Endothelial cell of umbilical vein (primary cell): ENCODE results near the gene WRNIP1. TPM values are rescaled to one million over a fixed set of nuclear protein-coding genes. Genes with fewer than 3 reads are reported as not detected.
A peak's percentile ranks its signal among the peaks of the same experiment; 100 is the strongest.

Experiments
- BruUV-seq: library from RNA; stranded (reverse); fragments of 400-500 nt; replicated peaks from 2 replicates; lab custom pipeline; 2021; lab: Mats Ljungman, UMichigan
- CTCF ChIA-PET: fragments of 300-600, 350-600 bp; sonication (Branson Sonifier 250); formaldehyde crosslinking; loops from one replicate; lab custom pipeline; 2021; ENCODE audit warnings: antibody characterized with exemption, inconsistent platforms; lab: Charles Lee
- POLR2A ChIA-PET: fragments of 300-600, 350-600 bp; sonication (Branson Sonifier 250); formaldehyde crosslinking; loops from one replicate; lab custom pipeline; 2021; ENCODE audit warnings: antibody characterized with exemption, inconsistent platforms; lab: Charles Lee
- DNase-seq: peaks from one replicate; pipeline ENCODE4 v3.0.0-alpha.2; 2011; ENCODE audit warnings: low read depth, low spot score
- FAIRE-seq: peaks from 2 replicates; lab custom pipeline; 2011; peaks lifted over from hg19 to GRCh38; lab: Jason Lieb, UNC
- H2AFZ ChIP-seq: 2 replicates; pipeline ENCODE4 v1.6.0; 2012; ENCODE audit warnings: low read depth, low read length, control low read depth, inconsistent platforms
- H3K27ac ChIP-seq: 2 replicates; pipeline ENCODE4 v1.5.1; 2011; ENCODE audit warnings: low read depth, mild to moderate bottlenecking, control low read depth, low read length, moderate library complexity; ENCODE audit not compliant: insufficient read depth
- H3K27me3 ChIP-seq, 2 experiments: 2 replicates each; pipeline versions ENCODE4 v1.6.0 to v1.6.1; 2011; ENCODE audit warnings: low read length in 2 of 2, mixed read lengths in 1 of 2; ENCODE audit not compliant: control insufficient read depth in 2 of 2, insufficient read depth in 2 of 2
- H3K36me3 ChIP-seq, 2 experiments: 2 replicates in 1 of 2; 3 replicates in 1 of 2; pipeline ENCODE4 v1.5.1; 2011; ENCODE audit warnings: low read length in 2 of 2, mild to moderate bottlenecking in 1 of 2, moderate library complexity in 1 of 2; ENCODE audit not compliant: control insufficient read depth in 2 of 2, insufficient read depth in 2 of 2; ENCODE audit errors: extremely low read depth in 1 of 2
- H3K4me1 ChIP-seq: 3 replicates; pipeline ENCODE4 v1.5.1; 2011; ENCODE audit warnings: mild to moderate bottlenecking, low read length; ENCODE audit not compliant: control insufficient read depth, insufficient read depth; ENCODE audit errors: extremely low read depth
- H3K4me2 ChIP-seq: 2 replicates; pipeline ENCODE4 v1.6.1; 2011; ENCODE audit warnings: low read length, control low read depth, mixed read lengths; ENCODE audit not compliant: insufficient read depth
- H3K4me3 ChIP-seq, 3 experiments: fragments of 200-600 bp in 1 of 3; sonication (generic), shearing (Covaris generic) in 1 of 3; replicated peaks in 1 of 3; 2 replicates each; pipeline ENCODE4 v1.5.1; 2011 to 2016; ENCODE audit warnings: control low read depth in 3 of 3, low read length in 3 of 3, mild to moderate bottlenecking in 2 of 3, inconsistent platforms in 1 of 3, low read depth in 1 of 3, moderate library complexity in 1 of 3; ENCODE audit not compliant: insufficient read depth in 1 of 3
- H3K79me2 ChIP-seq: 2 replicates; pipeline ENCODE4 v1.6.0; 2012; ENCODE audit warnings: low read length, inconsistent platforms; ENCODE audit not compliant: control insufficient read depth, insufficient read depth
- H3K9ac ChIP-seq: replicated peaks from 2 replicates; pipeline ENCODE3; 2011; ENCODE audit warnings: low read length, control low read depth; ENCODE audit not compliant: insufficient read depth; ENCODE audit errors: extremely low read depth
- H3K9me1 ChIP-seq: replicated peaks from 3 replicates; pipeline ENCODE4 v1.6.0; 2011; ENCODE audit warnings: mild to moderate bottlenecking, low read length; ENCODE audit not compliant: control insufficient read depth, insufficient read depth; ENCODE audit errors: extremely low read depth
- H3K9me3 ChIP-seq: replicated peaks from 2 replicates; pipeline ENCODE4 v1.5.1; 2012; ENCODE audit warnings: low read length, inconsistent platforms; ENCODE audit not compliant: control insufficient read depth, insufficient read depth
- H4K20me1 ChIP-seq: replicated peaks from 2 replicates; pipeline ENCODE3; 2011; ENCODE audit warnings: mild to moderate bottlenecking, low read length; ENCODE audit not compliant: control insufficient read depth, insufficient read depth; ENCODE audit errors: extremely low read depth
- EZH2 ChIP-seq: IDR thresholded peaks from 2 replicates; pipeline ENCODE4 v1.6.1; 2012; ENCODE audit warnings: borderline replicate concordance, low read depth, mild to moderate bottlenecking, moderate library complexity, low read length, inconsistent platforms; ENCODE audit not compliant: severe bottlenecking
- GATA2 ChIP-seq: IDR thresholded peaks from 2 replicates; pipeline ENCODE4 v1.7.0; 2011; ENCODE audit warnings: low read depth, mild to moderate bottlenecking, moderate library complexity, mixed read lengths, low read length; ENCODE audit not compliant: insufficient read length, insufficient read depth
- JUN ChIP-seq: IDR thresholded peaks from 2 replicates; pipeline ENCODE4 v1.6.1; 2011; ENCODE audit warnings: borderline replicate concordance, low read depth; ENCODE audit not compliant: insufficient read length, insufficient read depth
- MYC ChIP-seq: IDR thresholded peaks from one replicate; pipeline ENCODE4 v1.6.1; 2011; ENCODE audit warnings: mild to moderate bottlenecking, low read depth, low read length
- POLR2A ChIP-seq: IDR thresholded peaks from 2 replicates; pipeline ENCODE4 v1.6.1; 2012; ENCODE audit warnings: low read depth, mild to moderate bottlenecking, control low read depth, low read length
- POLR2AphosphoS5 ChIP-seq: IDR thresholded peaks from 2 replicates; pipeline ENCODE4 v1.6.1; 2012; ENCODE audit warnings: low read depth, mild to moderate bottlenecking, control low read depth, low read length, moderate library complexity; ENCODE audit not compliant: insufficient read depth
- dilution Hi-C: fragments of 300-500 bp; cut with MboI; formaldehyde crosslinking; loops from one replicate; pipeline ENCODE4 v1.15.0; 2019; ENCODE audit warnings: low sequenced_read_pairs; ENCODE audit not compliant: extremely low pct_ligation_motif_present
- intact Hi-C: fragments of 100-400 bp; cut with micrococcal nuclease; formaldehyde crosslinking; loops from one replicate; pipeline ENCODE4 v1.10.0; 2022
- polyA plus RNA-seq, 4 experiments: library from polyadenylated mRNA; depleted of rRNA in 3 of 4; stranded (reverse) in 3 of 4; unstranded in 1 of 4; fragments of >200 nt; gene quantifications; 2 replicates each; pipeline versions ENCODE4 v1.2.1 to v1.2.3, GENCODE V29; 2011 to 2012; ENCODE audit warnings: missing spikeins in 1 of 4
- total RNA-seq: library from RNA; stranded (reverse); gene quantifications from 2 replicates; pipeline ENCODE4 v1.2.3, GENCODE V29; 2021
- TF ChIP-seq, protein P1 (sequence below), 2 donors: IDR thresholded peaks; 1 replicate in 1 of 2; 2 replicates in 1 of 2; pipeline ENCODE4 v1.5.1; 2011; ENCODE audit warnings: low read length in 2 of 2, mild to moderate bottlenecking in 2 of 2, moderate library complexity in 2 of 2, control low read depth in 1 of 2, inconsistent platforms in 1 of 2, low read depth in 1 of 2; ENCODE audit not compliant: insufficient read depth in 1 of 2; ENCODE audit errors: extremely low read depth in 1 of 2
- TF ChIP-seq, protein P2 (sequence below): IDR thresholded peaks from 2 replicates; pipeline ENCODE4 v1.6.1; 2011; ENCODE audit not compliant: insufficient read depth, insufficient read length

The WRNIP1 gene
- total and polyA plus RNA-seq, 2 donors (not counting 3 experiments of a cell fraction or from before 2014, with no cell fraction given) = 50.1 to 68.9 TPM

DNA sequence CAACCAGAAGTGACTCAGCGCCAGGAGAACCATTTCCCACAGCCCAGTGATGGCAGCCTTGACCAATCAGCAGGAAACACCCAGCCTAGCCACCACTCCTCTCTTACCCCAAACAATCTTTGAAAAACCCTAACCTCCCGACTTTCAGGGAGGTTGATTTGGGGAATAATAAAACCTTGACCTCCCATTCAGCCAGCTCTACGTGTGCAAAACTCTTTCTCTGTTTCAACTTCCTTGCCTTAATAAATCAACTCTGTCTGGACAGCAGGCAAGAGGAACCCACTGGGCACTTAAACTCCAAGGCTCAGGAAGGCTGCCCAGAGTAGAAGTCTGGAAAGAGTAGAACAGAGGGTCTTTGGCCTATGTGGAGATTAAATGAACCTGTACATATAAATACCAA, 41.5 kb downstream of the WRNIP1 start:
- Histone ChIP-seq H3K27me3 (no peaks in the 10 kb centered on the region), H4K20me1 (no peaks in the 10 kb centered on the region), H3K79me2 (no peaks in the 10 kb centered on the region), H3K36me3 (no peaks in the 10 kb centered on the region), H2AFZ (no peak overlapping the region), H3K4me1 (peaks cover 33% of the 10 kb centered on the region), H3K27ac (peak overlapping the region; percentile 7), H3K4me3 (no peak overlapping the region), H3K9me3 (no peaks in the 10 kb centered on the region), H3K9me1 (no peaks in the 10 kb centered on the region), H3K9ac (no peak overlapping the region), H3K4me2 (no peak overlapping the region)
- no peak for TF ChIP-seq POLR2AphosphoS5
- TF ChIP-seq, protein P1, sequence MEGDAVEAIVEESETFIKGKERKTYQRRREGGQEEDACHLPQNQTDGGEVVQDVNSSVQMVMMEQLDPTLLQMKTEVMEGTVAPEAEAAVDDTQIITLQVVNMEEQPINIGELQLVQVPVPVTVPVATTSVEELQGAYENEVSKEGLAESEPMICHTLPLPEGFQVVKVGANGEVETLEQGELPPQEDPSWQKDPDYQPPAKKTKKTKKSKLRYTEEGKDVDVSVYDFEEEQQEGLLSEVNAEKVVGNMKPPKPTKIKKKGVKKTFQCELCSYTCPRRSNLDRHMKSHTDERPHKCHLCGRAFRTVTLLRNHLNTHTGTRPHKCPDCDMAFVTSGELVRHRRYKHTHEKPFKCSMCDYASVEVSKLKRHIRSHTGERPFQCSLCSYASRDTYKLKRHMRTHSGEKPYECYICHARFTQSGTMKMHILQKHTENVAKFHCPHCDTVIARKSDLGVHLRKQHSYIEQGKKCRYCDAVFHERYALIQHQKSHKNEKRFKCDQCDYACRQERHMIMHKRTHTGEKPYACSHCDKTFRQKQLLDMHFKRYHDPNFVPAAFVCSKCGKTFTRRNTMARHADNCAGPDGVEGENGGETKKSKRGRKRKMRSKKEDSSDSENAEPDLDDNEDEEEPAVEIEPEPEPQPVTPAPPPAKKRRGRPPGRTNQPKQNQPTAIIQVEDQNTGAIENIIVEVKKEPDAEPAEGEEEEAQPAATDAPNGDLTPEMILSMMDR (IDR thresholded peaks at IDR 0.05; ENCODE audit: extremely low read depth in 1 of 2, insufficient read depth in 1 of 2, low read depth in 1 of 2, low read length in 2 of 2) = no peak
- DNase-seq (peak; percentile 68), FAIRE-seq (peak; percentile 47)
- BruUV-seq = no TSS peak
- dilution Hi-C loops = no loop called here
- intact Hi-C loops = loop anchor here (1.0 kb wide), 1 partner anchor 12 kb away; no protein-coding TSS in a partner anchor
- POLR2A ChIA-PET = no interaction called here
- CTCF ChIA-PET = interaction anchor here (1.5 to 2.2 kb wide), 2 partner anchors 11 to 15 kb away, joined by 4 to 11 read pairs; no protein-coding TSS in a partner anchor

DNA sequence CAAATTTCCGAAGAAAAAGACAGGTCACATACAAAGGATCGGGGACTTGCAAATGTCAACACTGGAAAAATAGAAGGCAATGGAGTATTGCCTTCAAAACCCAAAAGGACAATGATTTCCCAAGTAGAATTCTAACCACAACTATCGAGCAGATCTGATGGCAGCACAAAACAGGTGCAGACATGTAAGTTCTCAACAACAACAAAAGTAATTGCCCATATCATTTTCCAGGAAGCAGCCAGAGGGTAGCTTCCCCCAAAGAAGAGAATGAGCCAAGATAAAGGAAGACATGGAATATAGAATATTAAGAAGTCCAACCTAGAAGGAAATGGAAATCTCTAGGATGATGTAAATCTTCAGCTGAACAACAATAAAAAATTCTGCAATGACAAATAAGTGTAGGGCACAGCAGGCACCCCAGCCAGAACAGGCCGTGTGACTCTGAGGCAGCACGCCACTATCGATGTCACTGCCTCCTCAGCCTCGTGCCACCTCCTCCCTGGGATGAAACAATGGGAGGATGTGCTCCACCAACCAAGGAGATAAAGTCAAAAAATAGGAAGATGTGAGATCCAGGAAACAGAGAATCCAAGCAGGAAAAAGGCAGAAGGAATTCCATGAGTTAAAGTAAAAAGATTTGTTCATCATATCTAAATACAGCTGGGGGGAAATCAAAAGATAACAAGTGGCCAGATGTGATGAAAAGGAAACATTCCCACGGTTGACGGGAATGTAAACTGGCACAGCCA, 42.3 kb downstream of the WRNIP1 start:
- POLR2A ChIA-PET = no interaction called here

More for the DNA sequence above, 42.3 kb downstream of the WRNIP1 start:
- H3K4me2 ChIP-seq = peak overlapping the region; percentile 14
- peak; percentile 70 for FAIRE-seq
- H3K27ac ChIP-seq = peak overlapping the region; percentile 7
- no peak overlapping the region for H2AFZ ChIP-seq
- TF ChIP-seq EZH2 = no peak
- TF ChIP-seq, protein P2, sequence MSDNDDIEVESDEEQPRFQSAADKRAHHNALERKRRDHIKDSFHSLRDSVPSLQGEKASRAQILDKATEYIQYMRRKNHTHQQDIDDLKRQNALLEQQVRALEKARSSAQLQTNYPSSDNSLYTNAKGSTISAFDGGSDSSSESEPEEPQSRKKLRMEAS = peak; percentile 36
- TF ChIP-seq MYC = peak; percentile 35
- no peak for TF ChIP-seq POLR2A
- TF ChIP-seq GATA2 = peak; percentile 45
- no peak for TF ChIP-seq JUN
- no peak for TF ChIP-seq POLR2AphosphoS5
- H3K27me3 ChIP-seq = no peaks in the 10 kb centered on the region
- H4K20me1 ChIP-seq = no peaks in the 10 kb centered on the region
- H3K9me3 ChIP-seq = no peaks in the 10 kb centered on the region
- peak; percentile 80 for DNase-seq
- H3K4me1 ChIP-seq = peaks cover 30% of the 10 kb centered on the region
- no peak overlapping the region for H3K4me3 ChIP-seq
- BruUV-seq = no TSS peak
- dilution Hi-C loops = no loop called here
- intact Hi-C loops = loop anchor here (1.0 kb wide), 1 partner anchor 11 kb away; no protein-coding TSS in a partner anchor
- H3K36me3 ChIP-seq = no peaks in the 10 kb centered on the region
- H3K9me1 ChIP-seq = no peaks in the 10 kb centered on the region
- CTCF ChIA-PET = interaction anchor here (1.0 to 2.2 kb wide), 3 partner anchors 10 to 16 kb away, joined by 3 to 11 read pairs (median 9); no protein-coding TSS in a partner anchor
- no peak overlapping the region for H3K9ac ChIP-seq
- no peaks in the 10 kb centered on the region for H3K79me2 ChIP-seq
